ENCODE results near the gene PLVAP.

- no peak for TF ChIP-seq CTCF (conservative IDR thresholded peaks at IDR 0.05 in 1 of 2, IDR thresholded peaks at IDR 0.05 in 1 of 2; ENCODE audit: extremely low read depth in 1 of 2, insufficient read depth in 1 of 2, low read depth in 1 of 2, low read length in 2 of 2)
- TF ChIP-seq EZH2 (IDR thresholded peaks at IDR 0.05; ENCODE audit: borderline replicate concordance, low read length), result no peak
These were observed 36.8 kb downstream of the PLVAP start for GRCh38 chr19:17340302-17340870.
